T-helper 2 cell treated with Interferon-gamma antibody and Interleukin-4, amounts not matched to agents 100 ng/mL and 5 ng/mL, for 36 hours (primary cell): Measurements from ENCODE around the gene IQCN. TPM values are rescaled to one million over a fixed set of nuclear protein-coding genes. Genes with fewer than 3 reads are reported as not detected.

Experiments
- intact Hi-C: fragments of 100-400 bp; cut with micrococcal nuclease; formaldehyde crosslinking; loops from one replicate; pipeline ENCODE4 v1.15.1; 2023
- total RNA-seq: library from RNA; stranded (reverse); gene quantifications from 2 replicates; pipeline ENCODE4 v1.2.3, GENCODE V29; 2022

The IQCN gene
- total RNA-seq, 1 donor from 2014 or later: 5.4 TPM

- intact Hi-C loops: no loop called here
These were observed 33.0 kb upstream of the IQCN start for GRCh38 chr19:18307271-18307681.

DNA sequence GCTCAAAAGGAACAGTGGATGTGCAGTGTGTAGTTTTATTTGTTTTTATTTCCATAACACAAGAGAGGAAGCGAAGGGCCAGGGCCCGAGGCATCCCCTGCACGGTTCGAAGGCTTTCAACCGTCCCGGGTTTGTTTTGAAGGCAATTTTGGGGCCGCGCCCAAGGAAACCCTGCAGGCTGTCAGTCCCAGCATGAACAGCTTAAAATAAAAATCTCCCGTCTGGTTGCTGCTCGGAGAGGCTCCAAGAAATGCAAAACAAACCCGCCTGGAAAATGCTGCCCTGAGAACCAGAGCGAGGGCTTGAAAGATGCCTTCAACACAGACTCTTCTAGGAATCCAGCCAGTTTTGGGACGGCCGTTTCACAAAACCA, 32.6 kb upstream of the IQCN start:
- intact Hi-C loops: no loop called here

GRCh38 chr19:18306209-18306887, 32.1 kb upstream of the IQCN start:
- intact Hi-C loops: no loop called here

- intact Hi-C loops: loop anchor here (1.0 kb wide), 4 partner anchors 10 to 25 kb away; partner anchors contain the start of gene LSM4
These were observed 30.4 kb upstream of the IQCN start for GRCh38 chr19:18304458-18305310.

DNA sequence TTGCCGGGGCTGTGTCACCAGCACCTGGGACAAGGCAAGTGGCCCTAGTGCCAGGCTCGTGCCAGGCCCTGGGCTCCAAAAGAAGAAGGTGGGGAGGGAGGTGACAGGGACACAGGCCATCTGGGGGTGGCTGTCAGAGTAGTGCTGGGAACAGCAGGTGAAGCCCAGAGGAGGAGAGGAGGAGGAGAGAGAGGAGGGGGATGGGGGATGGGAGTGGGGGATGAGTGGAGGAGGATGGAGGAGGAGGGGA, 29.9 kb upstream of the IQCN start:
- intact Hi-C loops: loop anchor here (1.0 kb wide), 4 partner anchors 10 to 25 kb away; partner anchors contain the start of gene LSM4

DNA sequence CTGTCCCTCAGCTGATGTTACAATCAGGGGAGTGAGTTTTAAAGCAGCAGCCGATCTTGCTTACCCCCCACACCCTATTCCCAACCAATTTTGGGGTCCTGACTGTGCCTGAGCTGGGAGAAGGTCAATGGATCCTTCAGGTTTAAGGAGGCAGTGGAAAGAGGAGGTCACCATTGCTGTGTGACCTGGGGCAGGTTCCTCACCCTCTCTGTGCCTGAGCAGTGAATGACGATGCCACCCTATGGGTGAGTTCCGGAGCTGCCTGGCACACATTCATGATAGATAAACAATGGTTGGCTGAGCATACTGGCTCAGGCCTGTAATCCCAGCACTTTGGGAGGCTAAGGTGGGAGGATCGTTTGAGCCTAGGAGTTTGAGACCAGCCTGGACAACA, 27.5 kb upstream of the IQCN start:
- intact Hi-C loops: no loop called here

- intact Hi-C loops: no loop called here
These were observed 26.9 kb upstream of the IQCN start for GRCh38 chr19:18300930-18301717.

DNA sequence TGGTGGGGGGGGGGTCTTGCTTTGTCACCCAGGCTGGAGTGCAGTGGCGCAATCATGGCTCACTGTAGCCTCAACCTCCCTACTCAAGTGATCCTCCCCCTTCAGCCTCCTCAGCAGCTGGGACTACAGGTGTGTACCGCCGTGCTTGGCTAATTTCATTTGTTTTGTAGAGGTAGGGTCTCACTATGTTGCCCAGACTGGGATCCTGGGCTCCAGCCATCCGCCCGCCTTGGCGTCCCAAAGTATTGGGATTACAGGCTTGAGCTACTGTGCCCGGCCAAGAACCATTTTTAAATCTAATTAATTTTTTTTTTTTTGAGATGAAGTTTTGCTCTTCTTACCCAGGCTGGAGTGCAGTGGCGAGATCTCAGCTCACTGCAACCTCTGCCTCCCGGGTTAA, 25.4 kb upstream of the IQCN start:
- intact Hi-C loops: no loop called here

- intact Hi-C loops: no loop called here
These were observed 24.3 kb upstream of the IQCN start for GRCh38 chr19:18298601-18299000.

DNA sequence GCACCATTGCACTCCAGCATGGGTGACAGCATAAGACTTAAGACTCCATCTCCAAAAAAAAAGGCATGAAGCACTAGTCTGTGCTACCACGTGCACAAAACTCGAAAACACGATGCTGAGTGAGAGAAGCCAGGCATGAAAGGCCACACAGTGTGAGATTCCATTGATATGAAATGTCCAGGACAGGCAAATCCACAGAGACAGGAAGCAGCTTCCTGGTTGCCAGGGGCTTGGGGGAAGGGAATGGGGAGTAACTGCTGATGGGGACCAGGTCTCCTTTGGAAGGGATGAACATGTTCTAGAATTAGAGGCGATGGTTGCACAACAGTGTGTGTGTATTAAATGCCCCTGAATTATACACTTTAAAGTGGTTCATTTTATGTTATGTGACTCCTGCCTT, 23.1 kb upstream of the IQCN start:
- intact Hi-C loops: no loop called here

GRCh38 chr19:18295034-18295451, 20.8 kb upstream of the IQCN start:
- intact Hi-C loops: no loop called here

GRCh38 chr19:18294467-18294864, 20.2 kb upstream of the IQCN start:
- intact Hi-C loops: loop anchor here (1.0 kb wide), 1 partner anchor 10 kb away; no protein-coding TSS in a partner anchor

GRCh38 chr19:18293642-18294466, 19.6 kb upstream of the IQCN start:
- intact Hi-C loops: loop anchor here (1.0 to 2.0 kb wide), 2 partner anchors 10 to 15 kb away; no protein-coding TSS in a partner anchor

DNA sequence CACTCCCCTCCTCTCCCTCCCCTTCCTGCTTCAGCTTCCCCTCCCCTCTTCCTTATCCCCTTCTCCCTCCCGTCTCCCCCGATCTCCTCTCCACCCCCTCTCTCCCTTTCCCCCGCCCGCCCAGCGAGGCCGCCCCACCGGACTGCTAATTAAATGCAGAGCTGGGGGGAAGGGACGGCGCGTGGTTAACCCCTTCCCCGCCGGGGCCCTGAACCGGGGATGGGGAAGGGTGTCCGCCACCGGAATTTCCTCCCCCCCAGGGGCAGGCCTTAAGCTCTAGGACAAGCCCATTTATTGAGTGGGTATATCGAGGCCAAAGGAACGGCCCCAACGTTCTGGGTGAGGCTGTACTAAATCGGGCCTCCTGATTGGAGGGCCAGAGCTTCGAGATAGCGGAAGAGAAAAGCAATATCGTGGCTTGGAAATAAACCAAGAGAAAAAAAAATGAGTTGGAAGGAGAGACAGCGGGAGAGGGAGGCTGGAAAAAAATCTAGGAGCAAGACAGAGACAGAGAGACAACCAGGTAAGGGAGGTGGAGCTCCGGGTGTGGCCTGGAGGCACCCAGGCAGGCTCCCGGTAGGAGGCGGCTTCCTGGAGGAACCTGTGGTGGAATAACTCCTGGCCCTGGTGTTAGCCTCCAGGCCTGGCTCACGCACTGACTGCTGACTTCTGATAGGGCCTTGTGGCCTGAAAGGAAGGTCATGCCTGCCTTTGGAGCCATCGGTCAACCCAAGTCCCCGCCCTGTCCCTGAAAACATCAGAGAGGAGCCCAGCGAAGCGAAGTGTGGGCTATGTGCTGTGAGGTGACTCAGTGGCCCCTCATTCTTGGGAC, 18.8 kb upstream of the IQCN start:
- intact Hi-C loops: loop anchor here (2.0 kb wide), 1 partner anchor 14 kb away; no protein-coding TSS in a partner anchor

- intact Hi-C loops: loop anchor here (2.0 kb wide), 1 partner anchor 14 kb away; no protein-coding TSS in a partner anchor
These were observed 18.2 kb upstream of the IQCN start for GRCh38 chr19:18292462-18292809.

DNA sequence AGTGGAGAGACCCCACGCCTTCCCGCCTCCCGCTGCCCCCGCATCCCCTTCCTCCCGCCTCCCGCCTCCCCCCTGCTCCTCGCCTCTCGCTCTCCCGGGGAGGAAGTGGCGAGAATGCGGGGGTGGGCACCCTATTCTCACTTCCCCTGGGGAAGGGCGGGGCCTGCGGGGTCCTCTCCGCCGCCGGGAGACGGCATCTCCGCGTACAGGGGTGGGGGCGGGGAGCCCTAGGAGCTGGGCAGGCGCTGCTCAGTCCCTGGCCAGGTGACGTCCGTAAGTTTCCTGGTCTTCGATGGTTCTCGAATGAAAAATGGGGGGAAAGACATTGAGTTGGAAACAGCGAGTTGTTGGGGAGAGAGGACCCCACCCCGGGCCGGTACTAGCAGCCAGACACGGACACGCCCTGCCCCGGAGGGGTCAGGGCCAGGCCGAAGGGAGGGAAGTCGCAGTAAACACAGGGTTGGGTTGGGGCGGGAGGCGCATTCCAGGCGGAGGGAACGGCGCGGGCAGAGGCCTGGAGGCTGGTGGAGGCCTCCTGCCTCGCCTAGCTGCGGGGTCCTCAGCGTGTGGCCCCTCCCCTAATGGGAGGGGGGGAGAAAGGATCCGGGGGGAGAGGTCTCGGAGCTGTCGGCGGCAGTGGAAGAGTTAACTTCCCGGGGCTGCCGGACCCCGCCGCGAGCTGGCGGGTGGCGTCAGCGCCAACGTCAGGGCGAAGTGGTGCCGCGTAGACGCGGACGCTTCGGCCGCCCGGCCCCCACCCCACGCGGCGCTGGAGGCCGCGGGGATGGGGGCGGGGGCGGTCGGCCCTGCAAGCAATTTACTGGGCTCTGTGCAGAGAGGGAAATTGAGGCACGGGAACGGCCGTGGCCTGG, 17.6 kb upstream of the IQCN start:
- intact Hi-C loops: loop anchor here (1.0 to 2.0 kb wide), 2 partner anchors 13 to 31 kb away; partner anchors contain the start of gene LSM4

- intact Hi-C loops: loop anchor here (1.0 kb wide), 1 partner anchor 32 kb away; the partner anchor contains the start of gene LSM4
These were observed 16.8 kb upstream of the IQCN start for GRCh38 chr19:18291019-18291524.

DNA sequence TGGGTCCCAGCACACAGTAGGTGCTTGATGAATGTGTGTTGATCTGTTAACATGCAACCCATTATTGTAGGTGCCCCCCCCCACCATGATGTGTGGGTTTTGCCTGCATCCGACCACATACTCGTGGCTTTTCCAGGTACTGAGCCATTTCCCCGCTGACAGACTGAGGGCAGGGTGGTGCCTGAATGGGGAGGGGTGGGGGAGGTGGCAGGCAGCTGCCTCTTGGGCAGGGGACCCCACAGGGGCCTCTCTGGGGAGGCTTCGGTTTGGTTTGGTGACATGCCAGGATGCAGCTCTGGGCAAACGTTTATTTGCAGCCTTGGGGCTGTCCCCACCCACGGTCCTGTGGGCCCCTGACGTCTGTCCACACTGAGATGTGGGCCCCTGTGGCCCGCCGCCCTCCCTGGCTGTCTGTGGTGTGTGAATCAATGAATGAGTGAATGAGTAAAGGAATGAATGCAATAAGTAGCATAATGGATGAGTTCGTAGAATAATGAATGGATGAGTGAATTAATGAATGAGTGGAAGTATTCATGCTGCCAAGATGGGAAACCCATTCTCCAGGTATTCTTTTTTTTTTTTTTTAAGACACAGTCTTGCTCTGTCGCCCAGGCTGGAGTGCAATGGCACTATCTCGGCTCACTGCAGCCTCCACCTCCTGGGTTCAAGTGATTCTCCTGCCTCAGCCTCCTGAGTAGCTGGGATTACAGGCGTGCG, 16.2 kb upstream of the IQCN start:
- intact Hi-C loops: loop anchor here (1.0 kb wide), 3 partner anchors 8 to 33 kb away; partner anchors contain the start of gene LSM4
